ENCODE data around the gene ZNF611.

DNA sequence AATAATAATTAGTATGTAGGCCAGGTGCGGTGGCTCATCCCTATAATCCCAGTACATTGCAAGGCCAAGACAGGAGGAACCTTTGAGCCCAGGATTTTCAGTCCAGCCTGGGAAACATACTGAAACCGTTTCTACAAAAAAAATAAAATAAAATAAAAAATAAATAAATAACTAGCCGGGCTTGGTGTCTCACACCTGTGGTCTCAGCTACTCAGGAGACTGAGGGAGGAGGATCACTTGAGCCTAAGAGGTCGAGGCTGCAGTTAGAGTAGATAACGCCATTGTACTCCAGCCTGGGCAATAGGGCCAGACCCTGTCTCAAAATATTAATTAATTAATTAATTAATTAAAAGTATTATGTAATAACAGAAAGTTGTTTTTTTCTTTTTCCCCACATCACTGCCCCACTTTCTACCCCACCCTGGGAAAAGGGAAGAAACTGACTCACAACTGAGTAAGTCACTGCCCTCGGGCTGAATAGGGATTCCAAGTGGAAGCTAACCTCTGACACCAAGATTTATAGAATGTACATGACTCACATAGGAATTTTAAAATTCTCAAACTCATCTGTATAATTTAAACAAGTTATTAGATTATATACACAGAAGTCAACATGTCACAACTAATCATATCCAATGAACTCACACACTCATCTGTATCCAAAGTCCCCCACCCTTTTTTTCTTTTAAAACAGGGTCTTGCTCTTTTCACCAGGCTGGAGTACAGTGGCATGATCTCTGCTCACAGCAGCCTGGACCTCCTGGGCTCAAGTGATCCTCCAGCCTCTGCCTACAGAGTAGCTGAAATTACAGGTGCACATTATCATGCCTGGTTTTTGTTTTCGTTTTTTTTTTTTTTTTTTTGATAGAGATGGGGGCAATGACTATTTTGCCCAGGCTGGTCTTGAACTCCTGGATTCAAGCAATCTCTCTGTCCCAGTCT, 12.5 kb downstream of the ZNF611 start:
- TF ChIP-seq EZH2phosphoT487 (IDR thresholded peaks at IDR 0.05; ENCODE audit: insufficient read depth, low read depth): no peak
- TF ChIP-seq EZH2 (IDR thresholded peaks at IDR 0.05; ENCODE audit: insufficient read depth, poor library complexity, severe bottlenecking): no peak

All from GM23248 (cell line).